ENCODE results near the gene ARSG. TPM values are rescaled to one million over a fixed set of nuclear protein-coding genes. Genes with fewer than 3 reads are reported as not detected.

ARSG gene
- total and polyA plus RNA-seq, 10 of the 15 experiments (the other 5 are each of a cell fraction or from before 2014, with no cell fraction given): 2.9 to 13.5 (median 7.6) TPM

DNA sequence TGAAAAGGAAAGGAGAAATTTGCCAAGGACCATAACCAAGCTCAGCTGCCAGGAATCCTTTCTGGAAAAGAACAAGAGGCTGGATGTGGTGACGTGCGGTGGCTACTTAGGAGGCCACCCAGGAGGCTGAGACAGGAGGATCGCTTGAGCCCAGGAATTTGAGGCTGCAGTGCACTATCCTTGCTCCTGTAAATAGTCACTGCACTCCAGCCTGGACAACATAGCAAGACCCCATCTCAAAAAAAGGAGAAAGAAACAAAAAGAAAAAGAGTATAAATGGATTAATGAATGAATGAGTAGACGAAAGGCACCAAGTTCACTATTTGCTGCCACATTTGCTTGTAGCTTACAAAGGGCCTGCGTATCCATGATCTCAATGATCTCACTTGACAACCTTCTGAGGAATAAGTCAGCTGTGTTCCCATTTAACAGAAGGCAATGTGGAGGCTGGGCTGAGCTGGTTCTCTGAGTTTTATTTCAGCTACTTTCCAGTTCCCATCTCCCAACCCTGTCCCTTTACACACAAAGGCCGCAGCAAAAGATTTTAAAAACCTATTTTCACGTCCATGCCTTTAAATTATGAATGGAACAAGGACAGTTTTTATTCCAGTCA, 29.8 kb downstream of the ARSG start:
- Histone ChIP-seq H3K27me3 (replicated peaks in 1 of 2; ENCODE audit: control insufficient read depth in 2 of 2, insufficient read depth in 2 of 2, low read length in 1 of 2) (no peaks in the 10 kb centered on the region), H3K9ac (ENCODE audit: control insufficient read depth, insufficient read depth, low read length) (no peak overlapping the region), H3K4me3 (no peak overlapping the region), H4K20me1 (ENCODE audit: control insufficient read depth, insufficient read depth) (no peaks in the 10 kb centered on the region), H3K36me3 (ENCODE audit: control insufficient read depth in 2 of 2, insufficient read depth in 2 of 2, low read length in 1 of 2) (no peaks in the 10 kb centered on the region), H3K27ac (ENCODE audit: control insufficient read depth, insufficient read depth) (no peak overlapping the region), H2AFZ (ENCODE audit: control insufficient read depth, low read depth, low read length) (no peak overlapping the region), H3K9me3 (replicated peaks; ENCODE audit: control insufficient read depth, insufficient read depth, low read length) (no peaks in the 10 kb centered on the region; the same call in 2 of the 3 replicates), H3K79me2 (ENCODE audit: control insufficient read depth, insufficient read depth, low read length) (no peaks in the 10 kb centered on the region), H3K4me1 (ENCODE audit: control insufficient read depth, insufficient read depth, low read length) (peaks cover 3% of the 10 kb centered on the region; the same call in 1 of the 2 replicates), H3K4me2 (ENCODE audit: control insufficient read depth, insufficient read depth) (no peak overlapping the region)
- ChIA-PET POLR2A (no interaction called here), SMC1A (ENCODE audit: uncharacterized antibody, unreplicated experiment) (interaction anchor here (1.3 kb wide), 2 partner anchors 10 to 21 kb away, joined by 3 to 4 read pairs; no protein-coding TSS in a partner anchor), RAD21 (ENCODE audit: unreplicated experiment) (no interaction called here), CTCF (interaction anchor here (0.6 to 1.6 kb wide), 3 partner anchors 54 to 315 kb away, joined by 3 read pairs; no protein-coding TSS in a partner anchor)
- intact Hi-C loops (cut with micrococcal nuclease; ENCODE audit: unreplicated experiment) (no loop called here), in situ Hi-C loops (cut with MboI) (no loop called here)
- no TSS peak for BruUV-seq (replicated peaks)
- 98% methylated on average over 7 of the region's 7 CpGs for WGBS (ENCODE audit: insufficient coverage, insufficient replicate concordance, low lambda C conversion rate, missing lambda C conversion rate)
- TF ChIP-seq POLR2AphosphoS5 (IDR thresholded peaks at IDR 0.05; ENCODE audit: low read length): no peak
- no peak for TF ChIP-seq HDGF (IDR thresholded peaks at IDR 0.05)
- no peak for TF ChIP-seq EP300 (IDR thresholded peaks at IDR 0.05; ENCODE audit: borderline replicate concordance in 1 of 2, control insufficient read depth in 1 of 2, low read depth in 2 of 2, low read length in 2 of 2)
- TF ChIP-seq WRNIP1 (IDR thresholded peaks at IDR 0.05; ENCODE audit: borderline replicate concordance, low read depth, low read length): no peak
- no peak for ATAC-seq
- DNase-seq (ENCODE audit: low read depth, low spot score): no peak
- no peak for FAIRE-seq

DNA sequence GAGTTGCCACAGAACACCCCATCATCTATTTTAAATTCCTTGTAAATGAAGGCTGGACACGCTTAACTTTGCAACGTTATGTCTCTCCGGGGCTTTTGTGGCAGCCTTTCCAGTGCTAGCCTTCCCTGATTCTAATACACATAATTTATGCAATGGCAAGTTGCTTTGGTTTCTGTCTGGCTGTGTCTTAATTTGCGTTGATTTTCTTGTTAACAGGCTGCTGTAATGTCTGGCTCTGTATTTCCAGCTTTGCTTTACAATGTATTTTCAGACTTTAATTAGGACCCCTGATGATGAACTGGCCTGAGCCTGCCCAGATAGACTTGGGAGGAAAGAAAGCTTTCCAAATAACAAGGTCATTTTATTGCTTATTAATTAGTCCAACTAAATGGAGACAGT, 30.3 kb downstream of the ARSG start:
- FAIRE-seq (no peak), DNase-seq (ENCODE audit: low read depth, low spot score) (no peak), ATAC-seq (no peak)
- ChIA-PET RAD21 (ENCODE audit: unreplicated experiment) (no interaction called here), SMC1A (ENCODE audit: uncharacterized antibody, unreplicated experiment) (interaction anchor here (1.3 kb wide), 2 partner anchors 10 to 21 kb away, joined by 3 to 4 read pairs; no protein-coding TSS in a partner anchor), POLR2A (no interaction called here), CTCF (interaction anchor here (0.6 kb wide), 1 partner anchor 315 kb away, joined by 3 read pairs; no protein-coding TSS in a partner anchor)
- Histone ChIP-seq H3K4me3 (no peak overlapping the region), H3K79me2 (ENCODE audit: control insufficient read depth, insufficient read depth, low read length) (no peaks in the 10 kb centered on the region), H2AFZ (ENCODE audit: control insufficient read depth, low read depth, low read length) (no peak overlapping the region), H3K4me1 (ENCODE audit: control insufficient read depth, insufficient read depth, low read length) (peaks cover 3% of the 10 kb centered on the region; the same call in 1 of the 2 replicates), H3K27ac (ENCODE audit: control insufficient read depth, insufficient read depth) (no peak overlapping the region), H4K20me1 (ENCODE audit: control insufficient read depth, insufficient read depth) (no peaks in the 10 kb centered on the region), H3K36me3 (ENCODE audit: control insufficient read depth in 2 of 2, insufficient read depth in 2 of 2, low read length in 1 of 2) (no peaks in the 10 kb centered on the region), H3K9me3 (replicated peaks; ENCODE audit: control insufficient read depth, insufficient read depth, low read length) (no peaks in the 10 kb centered on the region; the same call in 2 of the 3 replicates), H3K4me2 (ENCODE audit: control insufficient read depth, insufficient read depth) (no peak overlapping the region), H3K9ac (ENCODE audit: control insufficient read depth, insufficient read depth, low read length) (no peak overlapping the region), H3K27me3 (replicated peaks in 1 of 2; ENCODE audit: control insufficient read depth in 2 of 2, insufficient read depth in 2 of 2, low read length in 1 of 2) (no peaks in the 10 kb centered on the region)
- WGBS (ENCODE audit: insufficient coverage, insufficient replicate concordance, low lambda C conversion rate, missing lambda C conversion rate): 93% methylated on average over 4 of the region's 4 CpGs
- no TSS peak for BruUV-seq (replicated peaks)
- intact Hi-C loops (cut with micrococcal nuclease; ENCODE audit: unreplicated experiment): no loop called here
- in situ Hi-C loops (cut with MboI): no loop called here
- TF ChIP-seq RUNX3 (IDR thresholded peaks at IDR 0.05; ENCODE audit: low read length) (no peak), PRDM15 (CRISPR knock-in tag; IDR thresholded peaks at IDR 0.05) (no peak), IKZF1 (conservative IDR thresholded peaks at IDR 0.05) (no peak), RBBP5 (conservative IDR thresholded peaks at IDR 0.05) (no peak), SREBF1 (IDR thresholded peaks at IDR 0.05; ENCODE audit: low read length) (no peak), ETV6 (conservative IDR thresholded peaks at IDR 0.05 in 1 of 2, IDR thresholded peaks at IDR 0.05 in 1 of 2; ENCODE audit: borderline replicate concordance in 1 of 2, low read depth in 1 of 2) (no peak), FOS (IDR thresholded peaks at IDR 0.05; ENCODE audit: borderline replicate concordance, extremely low read depth, insufficient read length) (no peak)
- TF ChIP-seq, protein P1, sequence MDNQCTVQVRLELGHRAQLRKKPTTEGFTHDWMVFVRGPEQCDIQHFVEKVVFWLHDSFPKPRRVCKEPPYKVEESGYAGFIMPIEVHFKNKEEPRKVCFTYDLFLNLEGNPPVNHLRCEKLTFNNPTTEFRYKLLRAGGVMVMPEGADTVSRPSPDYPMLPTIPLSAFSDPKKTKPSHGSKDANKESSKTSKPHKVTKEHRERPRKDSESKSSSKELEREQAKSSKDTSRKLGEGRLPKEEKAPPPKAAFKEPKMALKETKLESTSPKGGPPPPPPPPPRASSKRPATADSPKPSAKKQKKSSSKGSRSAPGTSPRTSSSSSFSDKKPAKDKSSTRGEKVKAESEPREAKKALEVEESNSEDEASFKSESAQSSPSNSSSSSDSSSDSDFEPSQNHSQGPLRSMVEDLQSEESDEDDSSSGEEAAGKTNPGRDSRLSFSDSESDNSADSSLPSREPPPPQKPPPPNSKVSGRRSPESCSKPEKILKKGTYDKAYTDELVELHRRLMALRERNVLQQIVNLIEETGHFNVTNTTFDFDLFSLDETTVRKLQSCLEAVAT (IDR thresholded peaks at IDR 0.05): no peak
